SK-N-SH (cell line): ENCODE results near the gene VPS26B. TPM values are rescaled to one million over a fixed set of nuclear protein-coding genes. Genes with fewer than 3 reads are reported as not detected.

Experiments
- CTCF ChIA-PET: fragments of 300-600, 350-600 bp; formaldehyde crosslinking; extraction: SDS; loops from one replicate; lab custom pipeline; 2021; lab: Yijun Ruan, JAX
- POLR2A ChIA-PET: fragments of 350-600 bp; sonication (Branson Sonifier 250); formaldehyde crosslinking; extraction: SDS; loops from one replicate; lab custom pipeline; 2020; ENCODE audit warnings: antibody characterized with exemption, inconsistent platforms; lab: Yijun Ruan, JAX
- DNase-seq: peaks from one replicate; pipeline ENCODE4 v3.0.0; 2012
- H2AFZ ChIP-seq: fragments of 200-600 bp; sonication (generic); 2 replicates; pipeline ENCODE4 v1.8.1; 2016; ENCODE audit warnings: antibody characterized with exemption, mild to moderate bottlenecking, low read depth
- H3F3A ChIP-seq: fragments of 200-600 bp; sonication (generic); replicated peaks from 2 replicates; pipeline ENCODE3; 2016; ENCODE audit warnings: antibody characterized with exemption, mild to moderate bottlenecking; ENCODE audit not compliant: insufficient read depth
- H3K27ac ChIP-seq, 2 experiments: fragments of 200-500 bp in 1 of 2; fragments of 200-600 bp in 1 of 2; sonication (Bioruptor generic) in 1 of 2; sonication (generic), shearing (Covaris generic) in 1 of 2; 2 replicates each; pipeline versions ENCODE4 v1.5.1 to v1.6.1; 2014 to 2016; ENCODE audit warnings: low read depth in 2 of 2, inconsistent platforms in 1 of 2, low read length in 1 of 2, mild to moderate bottlenecking in 1 of 2, mixed read lengths in 1 of 2
- H3K27me3 ChIP-seq: fragments of 200-600 bp; sonication (generic), shearing (Covaris generic); 2 replicates; pipeline ENCODE4 v1.6.1; 2016; ENCODE audit warnings: mixed run types; ENCODE audit not compliant: insufficient read depth
- H3K36me3 ChIP-seq, 2 experiments: fragments of 200-500 bp in 1 of 2; fragments of 200-600 bp in 1 of 2; sonication (Bioruptor generic) in 1 of 2; sonication (generic) in 1 of 2; replicated peaks in 1 of 2; 2 replicates each; pipeline versions ENCODE3 to v1.5.1; 2014 to 2016; ENCODE audit warnings: low read length in 1 of 2, mild to moderate bottlenecking in 1 of 2; ENCODE audit not compliant: insufficient read depth in 2 of 2, control insufficient read depth in 1 of 2
- H3K4me1 ChIP-seq, 2 experiments: fragments of 200-500 bp in 1 of 2; fragments of 200-600 bp in 1 of 2; sonication (Bioruptor generic) in 1 of 2; sonication (generic), shearing (Covaris generic) in 1 of 2; 2 replicates each; pipeline versions ENCODE4 v1.5.1 to v1.6.1; 2014 to 2016; ENCODE audit warnings: low read depth in 1 of 2, low read length in 1 of 2, mixed run types in 1 of 2; ENCODE audit not compliant: insufficient read depth in 2 of 2, control insufficient read depth in 1 of 2
- H3K4me2 ChIP-seq: fragments of 200-600 bp; sonication (generic), shearing (Covaris generic); 2 replicates; pipeline ENCODE4 v1.6.1; 2017; ENCODE audit warnings: mixed run types
- H3K4me3 ChIP-seq, 2 experiments: fragments of 200-500 bp in 1 of 2; fragments of 200-600 bp in 1 of 2; sonication (Bioruptor generic) in 1 of 2; sonication (generic), shearing (Covaris generic) in 1 of 2; 2 replicates each; pipeline versions ENCODE4 v1.5.1 to v1.8.1; 2014 to 2016; ENCODE audit warnings: low read depth in 2 of 2, inconsistent platforms in 1 of 2, low read length in 1 of 2, mild to moderate bottlenecking in 1 of 2, mixed read lengths in 1 of 2, moderate library complexity in 1 of 2
- H3K79me2 ChIP-seq: fragments of 200-600 bp; sonication (generic); 2 replicates; pipeline ENCODE4 v1.8.1; 2017; ENCODE audit warnings: mild to moderate bottlenecking; ENCODE audit not compliant: insufficient read depth
- H3K9ac ChIP-seq: fragments of 200-600 bp; sonication (generic); 2 replicates; pipeline ENCODE4 v1.6.1; 2017; ENCODE audit warnings: mixed run types
- H3K9me2 ChIP-seq: fragments of 200-600 bp; sonication (generic); 2 replicates; pipeline ENCODE4 v1.6.1; 2017; ENCODE audit warnings: mixed run types
- H3K9me3 ChIP-seq: fragments of 200-600 bp; sonication (generic); 2 replicates; pipeline ENCODE4 v1.6.1; 2017; ENCODE audit warnings: mixed run types, mild to moderate bottlenecking, moderate library complexity
- H4K20me1 ChIP-seq: fragments of 200-600 bp; sonication (generic); 2 replicates; pipeline ENCODE4 v1.6.1; 2017; ENCODE audit warnings: mild to moderate bottlenecking, mixed run types; ENCODE audit not compliant: insufficient read depth
- CHD2 ChIP-seq: fragments of 150-350 bp; IDR thresholded peaks from 2 replicates; pipeline ENCODE4 v1.6.1; 2018; ENCODE audit warnings: low read length; ENCODE audit not compliant: partially characterized antibody
- CTCF ChIP-seq: fragments of 200-600 bp; sonication (generic); IDR thresholded peaks from 2 replicates; pipeline ENCODE4 v1.6.1; 2017; ENCODE audit warnings: antibody characterized with exemption, mild to moderate bottlenecking, moderate library complexity
- FOSL2 ChIP-seq: IDR thresholded peaks from 2 replicates; pipeline ENCODE4 v1.4.0; 2012; ENCODE audit warnings: low read depth, mild to moderate bottlenecking, moderate library complexity, borderline replicate concordance
- FOXJ3 ChIP-seq: sonication (generic); formaldehyde crosslinking; IDR thresholded peaks from 2 replicates; pipeline ENCODE4 v1.5.1; 2020; ENCODE audit warnings: mild to moderate bottlenecking, missing genetic modification reagents
- GABPA ChIP-seq: IDR thresholded peaks from 2 replicates; pipeline ENCODE4 v1.4.0; 2012; ENCODE audit warnings: low read depth, mild to moderate bottlenecking
- MXI1 ChIP-seq: IDR thresholded peaks from 2 replicates; pipeline ENCODE4 v1.6.1; 2012; ENCODE audit warnings: mild to moderate bottlenecking, low read depth, low read length, improper control_type of control experiment
- NFIC ChIP-seq: IDR thresholded peaks from 2 replicates; pipeline ENCODE4 v1.4.0; 2012; ENCODE audit warnings: borderline replicate concordance
- PBX3 ChIP-seq: IDR thresholded peaks from 2 replicates; pipeline ENCODE4; 2012
- RFX5 ChIP-seq: IDR thresholded peaks from 2 replicates; pipeline ENCODE4 v1.6.1; 2012; ENCODE audit warnings: mild to moderate bottlenecking, improper control_type of control experiment, low read length
- RXRA ChIP-seq: IDR thresholded peaks from 2 replicates; pipeline ENCODE4 v1.4.0; 2012; ENCODE audit warnings: low read depth, mild to moderate bottlenecking, borderline replicate concordance
- SIN3A ChIP-seq: IDR thresholded peaks from 2 replicates; pipeline ENCODE4 v1.6.1; 2012; ENCODE audit warnings: low read depth, mild to moderate bottlenecking, low read length, moderate library complexity, borderline replicate concordance
- SMC3 ChIP-seq: IDR thresholded peaks from 2 replicates; pipeline ENCODE4 v1.6.1; 2012; ENCODE audit warnings: low read depth, low read length, improper control_type of control experiment
- TAF1 ChIP-seq: IDR thresholded peaks from 2 replicates; pipeline ENCODE4 v1.6.1; 2012; ENCODE audit warnings: low read depth, mild to moderate bottlenecking, low read length, moderate library complexity, borderline replicate concordance
- TCF12 ChIP-seq: IDR thresholded peaks from 2 replicates; pipeline ENCODE4 v1.4.0; 2012
- TEAD4 ChIP-seq: IDR thresholded peaks from 2 replicates; pipeline ENCODE4 v1.4.0; 2012; ENCODE audit warnings: mild to moderate bottlenecking, borderline replicate concordance; ENCODE audit not compliant: insufficient read depth
- YY1 ChIP-seq: IDR thresholded peaks from 2 replicates; pipeline ENCODE4 v1.4.0; 2012; ENCODE audit warnings: low read depth, mild to moderate bottlenecking
- WGBS: methylation state at CpG from one replicate; pipeline ENCODE4 v1.1.6; 2017; ENCODE audit warnings: low lambda C conversion rate; 5-methylcytosine and 5-hydroxymethylcytosine counted together
- polyA plus RNA-seq, 3 experiments: library from polyadenylated mRNA; depleted of rRNA; stranded (reverse); fragments of >200 nt; gene quantifications; 2 replicates each; pipeline ENCODE4 v1.2.3, GENCODE V29; 2012
- TF ChIP-seq, protein P1 (sequence below): IDR thresholded peaks from 2 replicates; pipeline ENCODE4 v1.4.0; 2012; ENCODE audit warnings: low read depth

The VPS26B gene
- polyA plus RNA-seq, 1 of the 3 experiments (the other 2 are of a cell fraction): 53.0 TPM

- POLR2A ChIA-PET: no interaction called here
- no peaks in the 10 kb centered on the region for H3F3A ChIP-seq
- H3K79me2 ChIP-seq: no peaks in the 10 kb centered on the region
- H3K4me1 ChIP-seq: no peaks in the 10 kb centered on the region
- H3K9me3 ChIP-seq: no peaks in the 10 kb centered on the region
- 70% methylated on average over 11 of the region's 12 CpGs for WGBS
- H3K9me2 ChIP-seq: no peaks in the 10 kb centered on the region
- no peak for DNase-seq
- no peaks in the 10 kb centered on the region for H4K20me1 ChIP-seq
- no peaks in the 10 kb centered on the region for H3K36me3 ChIP-seq
- CTCF ChIA-PET: interaction anchor here (0.6 to 3.5 kb wide), 4 partner anchors 8 to 25 kb away, joined by 3 to 16 read pairs (median 4); partner anchors contain the start of gene GLB1L3
- no peak overlapping the region for H2AFZ ChIP-seq
- no peak overlapping the region for H3K9ac ChIP-seq
- TF ChIP-seq YY1 (no peak), TEAD4 (no peak), SMC3 (no peak), CHD2 (no peak), RXRA (no peak), PBX3 (no peak), TAF1 (no peak), FOSL2 (no peak), MXI1 (no peak), NFIC (no peak)
- TF ChIP-seq, all 33 proteins: peak for 0
- Histone ChIP-seq H3K4me2 (no peak overlapping the region), H3K27ac (no peak overlapping the region), H3K27me3 (no peaks in the 10 kb centered on the region), H3K4me3 (no peak overlapping the region)
These were observed 63.1 kb downstream of the VPS26B start for GRCh38 chr11:134287561-134287960.

- no peak for DNase-seq
- Histone ChIP-seq H3F3A (no peaks in the 10 kb centered on the region), H3K9me2 (no peaks in the 10 kb centered on the region), H3K9me3 (no peaks in the 10 kb centered on the region), H3K27ac (no peak overlapping the region), H3K9ac (no peak overlapping the region), H3K4me2 (no peak overlapping the region), H3K36me3 (no peaks in the 10 kb centered on the region), H3K27me3 (no peaks in the 10 kb centered on the region), H4K20me1 (no peaks in the 10 kb centered on the region), H2AFZ (no peak overlapping the region), H3K4me1 (no peaks in the 10 kb centered on the region), H3K4me3 (no peak overlapping the region), H3K79me2 (no peaks in the 10 kb centered on the region)
- TF ChIP-seq, protein P1, sequence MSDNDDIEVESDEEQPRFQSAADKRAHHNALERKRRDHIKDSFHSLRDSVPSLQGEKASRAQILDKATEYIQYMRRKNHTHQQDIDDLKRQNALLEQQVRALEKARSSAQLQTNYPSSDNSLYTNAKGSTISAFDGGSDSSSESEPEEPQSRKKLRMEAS: no peak
- TF ChIP-seq SIN3A: no peak
- TF ChIP-seq TCF12: no peak
- no peak for TF ChIP-seq GABPA
- TF ChIP-seq RFX5: no peak
- TF ChIP-seq CTCF: no peak
- no peak for TF ChIP-seq CHD2
- TF ChIP-seq TAF1: no peak
- no peak for TF ChIP-seq SMC3
- TF ChIP-seq FOXJ3 (CRISPR knock-in tag): no peak
- no peak for TF ChIP-seq FOSL2
- ChIA-PET CTCF (interaction anchor here (0.6 to 3.5 kb wide), 3 partner anchors 9 to 14 kb away, joined by 3 to 16 read pairs (median 4); partner anchors contain the start of gene GLB1L3), POLR2A (no interaction called here)
- 74% methylated on average over 11 of the region's 13 CpGs for WGBS
These were observed 64.0 kb downstream of the VPS26B start for GRCh38 chr11:134288486-134288885.
